HG03565 (cell line): ENCODE measurements around the gene SMS.

Experiments
- ATAC-seq: cut with Tn5 transposase; IDR thresholded peaks from one replicate; pipeline ENCODE4 v1.9.1; 2021; ENCODE audit warnings: mild to moderate bottlenecking, moderate library complexity; ENCODE audit not compliant: unreplicated experiment

SMS gene

DNA sequence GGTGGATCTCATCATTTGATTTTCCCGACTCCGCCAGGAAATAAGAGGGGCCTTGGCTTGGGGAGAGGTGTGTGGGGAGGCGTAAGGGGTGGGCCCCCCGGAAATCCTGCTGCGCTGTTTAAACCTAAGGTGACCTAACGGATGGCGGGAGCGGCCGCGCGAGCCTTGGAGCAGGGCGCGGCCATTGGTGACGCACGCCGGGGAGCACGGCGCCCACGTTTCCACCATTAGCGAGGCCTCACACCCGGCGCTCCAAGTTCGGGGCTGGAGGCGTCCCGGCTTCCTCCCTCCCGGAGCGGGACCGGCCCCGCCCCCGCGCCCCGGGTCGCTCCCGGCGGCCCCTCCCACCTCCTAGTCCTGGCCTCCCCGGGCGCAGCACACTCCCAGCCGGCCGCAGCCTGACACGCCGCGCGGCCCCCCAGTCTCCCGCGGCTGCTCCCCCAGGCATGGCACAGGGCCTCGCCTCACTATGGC, at the start of gene SMS:
TSS of gene SMS (plus strand) at position 354 of the 474 bp plus-strand sequence. CDS start at position 470, 116 bp downstream.
- peak; percentile 57 for ATAC-seq

DNA sequence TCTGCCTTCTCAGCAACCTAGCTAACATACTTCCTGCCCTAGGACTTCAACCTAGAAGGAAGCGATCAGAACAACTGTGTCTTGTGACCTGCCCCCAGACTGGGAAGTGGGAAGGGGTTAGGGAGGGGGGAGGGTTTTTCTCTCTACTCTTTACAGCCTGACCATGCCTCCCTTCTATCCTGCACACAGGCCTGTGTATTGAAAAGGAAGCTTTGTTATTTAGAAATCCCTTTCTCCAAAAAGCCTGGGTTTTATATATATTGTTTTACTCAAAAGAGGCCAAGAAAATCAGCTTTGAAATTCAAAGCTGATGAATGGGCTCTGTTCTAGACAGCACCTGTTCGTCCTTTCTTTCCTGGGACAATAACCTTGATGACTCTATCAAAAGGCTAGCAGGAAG, 35.2 kb upstream of the SMS start:
- ATAC-seq: no peak

DNA sequence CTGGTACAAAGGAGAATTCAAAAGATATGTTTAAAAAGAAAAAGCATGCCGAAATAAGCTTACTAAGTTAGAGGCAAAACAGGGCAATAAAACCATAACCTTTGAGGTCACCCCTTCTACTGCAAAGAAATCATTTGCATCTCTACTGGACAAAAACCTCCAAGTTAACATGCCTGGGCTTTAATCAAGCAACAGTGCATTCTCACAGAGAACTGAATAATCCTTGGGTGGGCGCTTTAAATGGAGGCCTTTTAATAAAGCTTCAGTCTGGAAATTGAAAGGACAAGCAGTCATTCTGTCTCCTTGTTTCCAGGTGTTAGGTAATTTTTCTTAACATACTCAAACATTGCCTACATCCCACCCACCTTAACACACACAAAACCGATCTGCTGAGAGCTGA, 34.6 kb upstream of the SMS start:
- no peak for ATAC-seq

DNA sequence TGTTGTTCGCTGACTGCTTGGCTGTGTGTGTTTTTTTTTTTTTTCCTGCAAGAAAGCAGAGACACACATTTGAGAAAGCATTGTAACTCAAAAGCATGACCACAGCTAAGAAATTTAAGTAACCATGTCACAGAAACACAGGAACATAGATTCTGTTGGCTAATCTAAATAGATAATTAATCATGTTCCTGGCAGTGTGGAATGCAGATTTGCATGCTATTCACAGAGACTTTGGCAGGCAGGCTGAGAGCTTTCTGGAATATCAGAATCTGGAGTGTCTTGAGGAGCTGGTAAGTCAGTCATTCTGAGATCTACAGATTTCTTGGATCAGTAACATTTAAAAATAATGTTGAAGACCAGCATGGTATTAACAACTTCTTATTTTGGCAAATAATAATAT, 33.2 kb upstream of the SMS start:
- ATAC-seq: no peak

DNA sequence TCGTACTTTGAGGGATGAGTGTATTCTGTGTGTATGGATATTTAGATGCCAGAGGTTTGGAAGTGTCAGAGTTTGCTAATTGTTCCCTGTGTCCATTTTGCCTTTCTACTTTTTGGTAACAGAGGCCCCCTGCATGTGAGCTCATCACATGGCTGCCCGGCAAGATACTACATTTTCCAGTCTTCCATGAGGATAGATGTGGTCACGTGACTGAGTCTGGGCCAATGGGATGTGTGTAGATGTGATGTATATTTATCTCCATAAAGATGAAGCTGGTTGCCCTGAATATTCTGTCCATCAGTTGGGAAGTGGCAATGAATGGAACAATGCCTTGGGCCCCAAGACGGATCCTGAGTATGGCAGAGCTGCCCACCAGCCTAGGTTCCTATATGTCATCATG, 29.0 kb upstream of the SMS start:
- no peak for ATAC-seq

DNA sequence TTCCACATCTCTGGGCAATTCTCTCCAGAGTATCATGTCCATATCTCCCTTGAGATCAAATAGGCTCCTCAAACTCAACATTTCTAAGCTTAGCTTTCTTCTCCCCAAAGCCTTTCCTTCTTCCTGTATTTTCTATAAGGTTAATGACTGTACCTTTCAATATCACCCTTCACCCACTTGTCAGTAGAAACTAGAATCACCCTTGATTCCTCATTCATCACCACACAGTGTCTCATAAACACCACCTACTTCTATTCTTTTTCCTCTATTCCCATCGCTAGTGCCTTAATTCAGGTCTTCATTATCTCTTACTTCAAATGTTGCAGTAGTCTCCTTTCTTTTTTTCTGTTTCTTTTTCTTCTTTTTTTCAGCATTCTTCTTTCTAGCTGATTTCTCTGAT, 28.3 kb upstream of the SMS start:
- ATAC-seq: no peak

DNA sequence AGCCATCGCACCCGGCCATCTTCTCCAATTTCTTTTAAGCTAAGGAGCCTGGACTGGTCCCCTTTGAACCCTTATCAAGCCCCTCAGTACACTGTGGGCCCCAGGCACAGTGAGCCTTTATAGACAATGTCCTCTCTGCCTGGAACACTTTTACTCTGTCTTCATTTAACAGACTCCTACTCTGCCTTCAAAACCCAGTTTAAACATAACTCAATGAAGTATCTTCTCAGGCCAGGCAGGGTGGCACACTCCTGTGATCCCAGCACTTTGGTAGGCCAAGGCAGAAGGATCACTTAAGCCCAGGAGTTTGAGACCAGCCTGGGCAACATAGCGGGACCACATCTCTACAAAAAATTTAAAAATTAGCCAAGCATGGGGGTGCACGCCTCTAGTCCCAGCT, 27.5 kb upstream of the SMS start:
- ATAC-seq: no peak

DNA sequence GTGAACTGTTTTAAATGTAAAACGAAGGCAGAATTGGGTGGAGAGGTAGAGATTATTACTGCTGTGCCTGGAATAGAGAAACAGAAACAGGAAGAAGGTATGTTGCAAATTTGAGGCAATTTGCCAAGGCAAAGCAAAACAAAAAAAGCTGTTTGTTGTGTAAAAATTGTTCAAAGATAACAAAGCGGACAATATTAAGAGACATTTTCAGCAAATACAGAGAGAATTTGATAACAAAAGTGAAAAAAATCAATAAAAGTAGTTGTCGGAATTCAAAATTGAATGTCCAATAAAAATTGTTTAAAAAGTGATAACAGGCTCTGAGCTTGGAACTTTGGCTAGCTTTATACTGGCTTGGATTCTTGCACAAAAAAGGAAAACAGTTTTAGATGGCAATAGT, 14.4 kb upstream of the SMS start:
- ATAC-seq: no peak

DNA sequence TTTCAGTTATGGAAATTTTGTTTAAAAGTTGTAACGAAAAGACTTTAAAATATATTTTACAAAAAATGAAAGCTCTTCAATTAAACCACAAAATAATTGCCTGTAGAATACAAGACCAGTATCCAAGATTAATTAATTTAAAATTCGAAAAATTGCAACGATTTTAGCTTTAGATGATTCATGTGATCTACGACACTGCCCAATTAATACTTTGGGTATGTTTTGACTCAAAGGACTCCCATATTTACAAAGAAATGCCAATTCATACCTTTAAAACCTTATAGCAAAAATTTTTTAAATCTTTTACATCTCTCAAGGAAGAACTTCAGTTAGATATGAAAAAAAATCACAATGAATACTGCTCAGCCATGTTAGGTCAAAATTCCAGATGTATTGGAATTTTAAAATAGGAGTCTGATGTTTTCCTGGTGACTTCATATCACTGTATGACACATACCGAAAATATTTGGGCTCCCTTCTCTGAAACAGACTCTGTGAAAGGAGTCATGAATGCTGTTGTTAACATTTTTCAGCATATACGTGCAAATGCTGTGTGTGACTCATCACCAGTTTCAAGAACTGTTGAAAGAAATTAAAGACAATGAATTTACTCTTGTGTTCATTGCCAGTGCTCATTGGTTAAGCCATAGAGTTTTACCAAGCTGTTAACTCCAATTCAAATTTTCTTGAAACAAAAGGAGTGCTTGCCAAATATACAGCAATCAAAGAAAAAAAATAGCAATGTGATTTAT, 13.8 kb upstream of the SMS start:
- peak; percentile 89 for ATAC-seq

DNA sequence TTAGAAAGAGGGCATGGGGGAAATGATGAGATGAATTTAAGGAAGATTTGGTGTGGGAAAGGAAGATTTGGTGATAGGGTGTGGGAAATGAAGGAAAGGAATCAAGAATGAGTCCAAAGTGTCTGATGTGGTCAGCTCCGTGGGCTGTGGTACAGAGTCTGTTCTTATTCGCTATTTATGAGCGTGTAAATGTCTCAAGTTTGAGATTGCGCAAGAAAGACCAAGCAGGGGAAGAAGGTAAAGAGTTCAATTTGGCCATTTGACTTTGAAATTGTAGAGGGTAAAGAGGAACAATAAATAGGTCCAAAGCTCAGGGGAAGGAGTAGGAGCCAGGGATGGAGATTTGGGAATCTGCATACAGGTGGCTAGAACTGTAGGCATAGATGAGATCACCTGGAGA, 11.3 kb upstream of the SMS start:
- ATAC-seq: no peak

DNA sequence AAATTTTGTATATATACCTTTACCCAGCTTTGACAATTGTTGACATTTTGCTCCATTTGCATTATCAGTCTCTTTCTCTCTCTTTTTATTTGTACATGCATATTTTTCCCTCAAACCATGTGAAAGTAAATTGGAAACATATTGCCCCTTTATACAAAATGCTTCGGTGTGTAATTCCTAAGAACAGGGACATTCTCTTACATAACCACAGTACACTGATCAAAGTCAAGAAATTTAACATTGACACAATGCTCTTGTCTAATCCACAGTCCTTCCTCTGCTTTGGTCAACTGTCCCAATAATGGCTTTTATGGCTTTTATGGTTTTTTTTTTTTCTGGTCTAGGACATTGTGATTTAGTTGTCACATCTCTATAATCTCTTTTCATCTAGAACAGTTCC, 9.5 kb upstream of the SMS start:
- no peak for ATAC-seq

DNA sequence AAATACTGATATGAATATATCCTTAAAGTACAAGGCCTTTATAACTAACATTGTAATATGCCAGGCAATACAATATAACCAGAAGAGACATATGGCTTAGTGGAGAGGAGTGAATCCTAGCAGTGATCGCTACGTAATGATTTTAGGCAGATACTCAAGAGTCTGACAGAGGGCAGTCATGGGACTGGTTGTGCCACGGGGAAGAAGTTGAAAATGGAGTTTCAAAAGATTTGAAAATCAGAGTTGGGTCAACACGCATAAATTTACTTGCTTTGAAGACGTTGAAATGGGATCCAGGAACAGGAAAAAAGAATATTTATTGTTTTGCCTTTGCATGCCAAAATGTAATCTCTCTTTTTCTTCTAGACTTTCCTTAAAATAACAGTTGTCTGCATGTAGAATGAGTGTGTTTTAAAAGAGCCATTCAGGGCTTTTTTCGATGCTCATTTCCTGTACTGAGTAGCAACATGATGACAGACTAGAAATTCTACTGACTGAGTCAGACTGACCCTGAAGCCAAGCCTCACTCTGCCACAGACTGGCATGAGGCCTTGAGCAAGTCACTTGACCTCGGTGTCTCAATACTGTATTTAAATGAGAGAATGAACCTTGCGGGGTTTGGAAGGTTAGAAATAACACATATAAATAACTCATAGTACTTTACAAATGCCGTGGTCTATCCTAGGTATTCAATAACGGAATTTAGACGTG, 8.1 kb upstream of the SMS start:
- ATAC-seq: no peak

DNA sequence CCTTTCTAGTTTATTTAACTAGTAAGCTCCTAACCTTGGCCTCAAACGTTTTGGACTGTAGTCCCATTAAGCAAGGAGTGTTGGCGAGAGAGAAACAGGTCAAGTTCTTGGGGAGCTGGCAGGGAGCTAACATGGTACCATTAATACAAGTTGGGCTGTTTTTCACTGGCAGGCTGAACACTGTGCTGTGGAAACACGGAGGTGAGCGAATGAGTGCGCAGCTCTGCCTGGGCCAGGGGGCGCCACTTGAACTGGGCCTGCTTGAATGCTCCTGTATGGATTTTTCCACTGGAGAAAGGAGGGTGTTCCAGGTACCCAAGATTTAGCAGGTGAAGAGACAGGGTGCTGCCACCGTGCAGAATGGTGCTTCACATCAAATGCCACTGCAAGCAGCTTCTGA, 7.4 kb upstream of the SMS start:
- ATAC-seq: no peak

DNA sequence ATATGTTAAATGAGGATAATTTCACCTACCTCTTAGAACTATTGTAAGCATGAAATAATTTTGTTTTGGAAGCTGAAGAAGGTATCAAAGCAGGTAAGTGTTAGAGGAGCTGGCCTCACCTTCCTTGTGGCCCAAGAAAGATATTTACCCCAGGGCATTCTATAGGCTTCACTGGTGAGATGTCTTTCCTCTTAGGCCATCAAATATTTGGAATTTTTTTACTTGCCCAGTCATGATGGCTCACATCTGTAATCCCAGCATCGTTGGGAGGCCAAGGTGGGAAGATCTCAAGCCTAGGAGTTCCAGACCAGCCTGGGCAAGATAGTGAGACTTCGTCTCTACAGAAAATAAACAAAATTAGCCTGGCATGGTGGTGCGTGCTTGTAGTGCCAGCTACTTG, 6.1 kb upstream of the SMS start:
- no peak for ATAC-seq

DNA sequence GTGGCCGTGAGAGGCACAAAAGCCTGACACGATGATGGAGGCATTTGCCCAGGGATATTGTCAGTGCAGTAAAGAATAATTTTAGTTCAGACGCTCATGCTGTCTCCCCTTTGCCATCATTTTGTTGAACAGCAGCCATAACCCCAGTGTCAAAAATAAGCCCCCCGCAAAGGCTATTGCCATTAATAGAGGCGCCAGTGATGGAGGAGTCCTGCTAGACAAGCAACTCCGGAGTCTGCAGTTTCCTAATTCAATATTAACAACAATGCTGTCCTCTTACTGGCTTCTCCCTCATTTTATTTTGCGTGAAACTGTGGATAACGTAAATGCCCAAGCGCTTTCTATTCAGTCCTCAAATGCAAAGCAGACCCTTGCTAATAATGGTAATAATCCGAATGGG, 603 bp upstream of the SMS start:
- no peak for ATAC-seq

DNA sequence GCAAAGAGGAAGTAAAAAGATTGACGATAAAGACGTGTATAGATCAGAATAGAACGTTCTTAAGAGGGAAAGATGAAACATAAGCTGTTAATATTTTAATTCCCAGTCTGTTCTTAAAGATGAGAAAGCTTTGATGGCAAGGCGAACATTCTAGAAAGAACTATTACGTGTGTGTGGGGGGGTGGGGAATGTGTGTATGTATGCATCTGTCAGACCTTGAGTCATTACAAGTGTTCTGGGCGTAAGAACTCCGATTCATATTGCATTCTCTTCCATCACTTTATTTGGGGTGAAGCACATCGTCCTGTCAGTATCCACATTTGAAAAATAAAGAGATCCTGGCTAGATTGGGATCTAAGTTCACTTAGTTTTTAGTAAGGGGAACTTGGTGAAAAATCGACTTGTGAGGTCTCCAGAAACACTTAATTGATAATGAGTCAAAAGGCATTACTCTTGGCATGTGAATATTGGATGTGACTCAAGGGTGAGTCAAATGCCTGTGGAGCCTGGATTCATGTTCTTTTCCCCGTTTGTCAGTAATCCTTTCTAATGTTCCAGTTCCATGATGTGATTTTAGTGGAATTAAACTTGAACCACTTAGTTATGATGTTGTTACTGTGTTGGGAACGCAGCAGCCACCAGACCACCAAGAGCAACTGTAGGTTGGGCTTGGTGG, 3.1 kb downstream of the SMS start:
- ATAC-seq: no peak

DNA sequence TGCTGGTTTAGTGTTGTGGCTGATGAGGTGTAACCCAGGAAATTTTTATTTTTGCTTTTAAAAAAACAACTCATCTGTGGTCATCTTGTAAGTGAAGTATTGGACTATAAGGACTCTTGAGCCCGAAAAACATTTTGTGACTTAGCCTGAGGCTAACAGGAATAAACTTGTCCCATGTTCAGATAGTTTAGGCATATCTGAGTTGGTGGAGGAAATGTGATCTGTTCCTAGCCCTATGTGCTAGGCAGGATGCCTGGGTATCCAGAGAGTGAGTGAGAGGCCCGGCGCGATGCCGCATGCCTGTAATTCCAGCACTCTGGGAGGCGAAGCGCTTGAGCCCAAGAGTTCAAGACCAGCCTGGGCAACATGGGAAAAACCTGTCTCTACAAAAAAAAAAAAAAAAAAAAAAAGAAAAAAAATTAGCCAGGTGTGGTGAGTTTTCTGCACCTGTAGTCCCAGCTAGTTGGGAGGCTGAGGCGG, 3.7 kb downstream of the SMS start:
- ATAC-seq: no peak

DNA sequence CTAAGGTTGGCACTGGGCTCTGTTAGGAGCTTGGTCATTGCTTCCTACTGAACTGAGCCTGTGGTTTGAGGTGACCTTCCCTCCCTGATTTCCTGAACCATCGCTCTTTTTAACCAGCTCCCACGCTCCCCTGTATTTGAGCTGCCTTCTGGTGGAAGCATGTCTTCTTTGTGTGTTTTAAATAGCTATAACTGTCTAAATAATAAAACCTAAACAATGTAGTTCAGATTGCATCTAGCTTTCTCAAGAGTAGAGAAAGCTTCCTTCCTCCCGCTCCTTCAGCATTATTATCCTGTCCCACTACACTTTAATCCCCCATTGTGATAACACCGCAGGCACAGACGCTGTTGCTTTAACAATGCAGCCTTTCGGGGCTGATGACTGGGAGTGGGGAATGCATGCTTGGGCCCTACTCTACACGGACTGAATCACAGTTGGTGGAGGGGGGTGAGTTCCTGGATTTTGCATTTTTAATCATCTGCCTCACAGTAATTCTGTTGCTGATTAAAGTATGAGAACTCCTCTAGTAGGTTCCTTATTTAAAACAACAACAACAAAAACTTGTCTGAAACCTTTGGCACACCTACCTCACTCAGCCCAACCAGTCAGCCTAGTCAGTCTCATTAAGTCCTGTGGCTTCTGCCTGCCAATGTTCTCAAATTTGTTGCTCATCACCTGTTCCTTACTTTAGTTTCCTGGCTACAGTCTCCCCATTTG, 6.6 kb downstream of the SMS start:
- no peak for ATAC-seq

DNA sequence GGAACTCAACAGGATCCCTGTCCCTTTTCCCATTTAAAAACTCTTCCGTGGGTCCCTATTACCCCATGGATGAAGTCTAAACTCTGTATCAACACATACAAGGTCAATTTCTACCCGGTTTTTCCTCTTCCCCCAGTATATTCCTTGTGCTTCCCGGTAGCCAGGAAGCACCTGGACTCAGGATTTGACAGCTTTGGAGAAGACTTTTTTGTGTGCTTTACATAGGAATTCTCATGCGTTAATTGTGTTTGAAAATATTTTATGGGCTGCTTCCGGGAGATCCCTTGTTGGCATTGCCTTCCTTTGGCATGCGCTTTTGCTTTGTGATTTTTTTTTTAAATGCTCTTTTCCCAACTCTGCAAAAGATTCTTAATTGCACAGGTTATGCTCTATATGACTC, 7.2 kb downstream of the SMS start:
- ATAC-seq: no peak

DNA sequence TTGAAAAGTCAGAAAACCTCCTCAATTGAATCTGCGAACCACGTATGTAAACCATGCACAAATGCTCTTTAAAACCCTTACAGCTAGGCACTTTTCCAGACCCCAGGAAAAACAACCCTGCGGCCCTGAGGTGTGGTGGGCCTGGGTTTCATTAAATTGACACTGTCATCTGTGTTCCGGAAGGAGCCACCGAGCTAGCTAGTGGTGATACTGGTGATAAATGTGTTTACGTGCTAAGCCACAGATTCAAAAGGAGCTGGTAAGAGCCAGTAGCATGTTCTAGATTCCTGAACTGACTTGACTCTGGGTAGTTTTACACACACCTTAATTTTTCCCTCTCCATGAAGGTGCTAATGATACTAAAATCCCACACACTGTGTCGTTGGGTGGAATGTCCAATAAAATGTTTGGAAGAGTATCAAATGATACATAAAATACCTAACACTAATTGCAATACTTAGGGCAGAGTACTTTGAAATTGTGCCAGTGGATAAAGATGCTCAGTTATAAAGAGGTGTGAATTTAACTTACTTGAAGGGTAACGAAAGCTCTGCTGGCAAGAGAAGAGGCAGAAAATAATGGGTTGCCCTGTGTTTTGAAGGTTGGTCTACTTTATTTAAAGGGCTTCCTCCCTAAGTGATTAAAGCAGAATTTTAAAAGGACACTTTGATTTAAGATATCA, 8.5 kb downstream of the SMS start:
- no peak for ATAC-seq

DNA sequence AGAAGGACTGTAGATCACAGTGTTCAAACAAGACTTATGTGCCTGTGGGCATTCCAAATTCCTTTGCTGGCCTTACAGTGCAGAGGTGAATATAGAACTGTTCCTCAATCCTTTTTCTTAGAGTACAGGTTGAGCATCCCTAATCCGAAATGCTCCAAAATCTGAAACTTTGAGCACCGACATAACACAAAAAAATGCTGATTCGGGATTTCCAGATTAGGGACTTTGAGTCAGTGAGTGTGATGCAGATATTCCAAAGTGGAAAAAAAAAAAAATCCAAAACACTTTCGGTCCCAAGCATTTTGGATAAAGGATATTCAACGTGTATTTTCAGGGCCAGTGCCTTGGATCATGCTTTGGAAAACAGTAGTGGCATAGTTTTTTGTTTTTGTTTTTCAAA, 9.2 kb downstream of the SMS start:
- ATAC-seq: no peak
